ENCODE results near the gene TUBB. TPM values are rescaled to one million over a fixed set of nuclear protein-coding genes. Genes with fewer than 3 reads are reported as not detected.

The TUBB gene
- total and polyA plus RNA-seq, 12 donors, result 144 to 440 (median 189) TPM

DNA sequence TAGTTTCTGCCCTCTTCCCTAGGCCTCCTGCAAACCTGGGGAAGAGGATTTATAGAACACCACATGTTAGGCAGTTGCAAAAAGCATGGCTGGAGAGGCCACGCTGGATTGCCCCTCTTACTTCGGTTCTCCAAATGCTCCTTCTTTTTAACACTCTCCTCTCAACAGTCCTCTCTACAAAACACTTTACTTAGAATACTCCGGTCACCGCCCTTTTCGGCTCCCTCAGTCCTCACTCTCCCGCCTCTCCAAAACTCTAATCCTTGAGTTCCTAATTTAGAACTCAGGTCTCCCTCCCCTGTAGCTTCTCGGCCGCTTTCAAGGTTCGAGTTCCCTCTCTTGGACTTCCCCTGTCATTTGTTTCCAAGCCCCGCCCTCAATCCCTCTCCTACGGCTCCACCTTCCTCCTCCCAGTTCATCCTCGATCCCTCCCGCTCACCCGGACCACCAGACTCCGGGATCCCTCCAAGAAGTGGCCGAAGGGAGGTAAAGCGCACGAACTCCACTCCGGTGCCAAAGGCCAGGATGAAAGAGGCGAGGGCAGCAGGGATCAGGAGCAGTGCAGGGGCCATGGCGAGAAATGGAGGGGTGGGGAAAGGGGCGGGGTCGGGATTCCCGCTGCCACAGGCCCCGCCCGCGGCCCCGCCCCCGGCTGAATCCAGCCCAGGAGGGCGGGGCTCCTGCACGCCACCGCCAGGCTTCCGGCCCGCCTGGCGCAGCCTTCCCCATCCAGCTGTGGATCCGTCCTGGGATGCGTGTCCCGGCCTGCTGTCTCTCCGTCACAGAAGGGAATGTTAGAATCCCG lies 29.5 kb upstream of the TUBB start, which contains the start of gene NRM:
TSS of gene NRM (minus strand) at position 582 of the 805 bp plus-strand sequence. CDS start at position 572, 10 bp downstream.
- WGBS, 2 donors, result 0% methylated on average over 40 of the region's 40 CpGs
- no peaks in the 10 kb centered on the region for H3K36me3 ChIP-seq
- TF ChIP-seq, protein P1, sequence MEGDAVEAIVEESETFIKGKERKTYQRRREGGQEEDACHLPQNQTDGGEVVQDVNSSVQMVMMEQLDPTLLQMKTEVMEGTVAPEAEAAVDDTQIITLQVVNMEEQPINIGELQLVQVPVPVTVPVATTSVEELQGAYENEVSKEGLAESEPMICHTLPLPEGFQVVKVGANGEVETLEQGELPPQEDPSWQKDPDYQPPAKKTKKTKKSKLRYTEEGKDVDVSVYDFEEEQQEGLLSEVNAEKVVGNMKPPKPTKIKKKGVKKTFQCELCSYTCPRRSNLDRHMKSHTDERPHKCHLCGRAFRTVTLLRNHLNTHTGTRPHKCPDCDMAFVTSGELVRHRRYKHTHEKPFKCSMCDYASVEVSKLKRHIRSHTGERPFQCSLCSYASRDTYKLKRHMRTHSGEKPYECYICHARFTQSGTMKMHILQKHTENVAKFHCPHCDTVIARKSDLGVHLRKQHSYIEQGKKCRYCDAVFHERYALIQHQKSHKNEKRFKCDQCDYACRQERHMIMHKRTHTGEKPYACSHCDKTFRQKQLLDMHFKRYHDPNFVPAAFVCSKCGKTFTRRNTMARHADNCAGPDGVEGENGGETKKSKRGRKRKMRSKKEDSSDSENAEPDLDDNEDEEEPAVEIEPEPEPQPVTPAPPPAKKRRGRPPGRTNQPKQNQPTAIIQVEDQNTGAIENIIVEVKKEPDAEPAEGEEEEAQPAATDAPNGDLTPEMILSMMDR (IDR thresholded peaks at IDR 0.05), result peak in 2 of 9 donors; percentile 3 to 21
- intact Hi-C loops (cut with DNase I), result loop anchor here in 4 of 10 donors (1.0 to 2.0 kb wide), 3 partner anchors 24 to 27 kb away; partner anchors contain the start of gene MDC1 (in 3 of the 4)
- peak within 1 kb of the TSS in 9 of 10 donors; percentile 72 to 100 (median 98) for H3K27ac ChIP-seq
- peaks cover 10 to 44% (median 38%) of the 10 kb centered on the region in 9 donors for H3K4me1 ChIP-seq
- DNase-seq (peak; percentile 92), ATAC-seq (peak; percentile 64 to 75 (median 71))
- H3K9me3 ChIP-seq, result no peaks in the 10 kb centered on the region
- H3K27me3 ChIP-seq, result no peaks in the 10 kb centered on the region
- peak within 1 kb of the TSS; percentile 20 to 68 (median 62) for H3K4me3 ChIP-seq

DNA sequence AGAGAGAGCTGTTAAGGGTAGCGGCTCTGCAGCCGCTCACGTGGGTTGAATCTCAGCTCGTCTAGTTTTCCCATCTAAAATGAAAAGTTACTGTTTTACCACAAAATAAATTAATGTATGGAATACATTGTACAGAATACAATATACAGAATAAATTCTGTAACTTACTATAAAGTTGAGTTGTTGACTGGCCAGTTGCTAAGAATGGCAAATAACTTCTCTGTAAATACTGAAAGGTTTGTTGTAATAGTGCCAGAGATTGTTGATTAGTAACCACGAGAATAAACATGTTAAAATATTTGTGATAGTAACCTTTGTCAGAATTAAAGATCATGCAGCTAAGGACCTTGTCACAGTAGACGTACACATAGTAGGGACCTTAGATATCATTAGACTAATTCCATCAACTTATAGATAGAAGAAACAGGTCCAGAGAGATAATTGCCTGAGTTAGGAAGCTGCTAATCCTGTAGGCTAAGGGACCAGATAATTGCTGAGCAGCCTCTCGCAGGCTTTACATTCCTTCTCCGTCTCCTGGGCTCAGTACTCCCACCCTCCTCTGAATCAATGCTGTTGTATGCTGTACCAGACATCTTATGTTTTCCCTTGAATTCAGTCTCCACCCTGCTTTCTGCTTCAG lies 28.8 kb upstream of the TUBB start:
- WGBS, 2 donors, result 8 to 12% methylated on average over 8 of the region's 8 CpGs
- Histone ChIP-seq H3K27me3 (no peaks in the 10 kb centered on the region), H3K9me3 (no peaks in the 10 kb centered on the region), H3K36me3 (no peaks in the 10 kb centered on the region), H3K4me1 (peaks cover 10 to 39% (median 36%) of the 10 kb centered on the region in 9 donors), H3K4me3 (peak overlapping the region in 9 of 10 donors; percentile 53 to 68 (median 62)), H3K27ac (peak overlapping the region in 9 of 10 donors; percentile 72 to 100 (median 98))
- TF ChIP-seq, protein P1 (IDR thresholded peaks at IDR 0.05), result no peak
- DNase-seq, result no peak
- intact Hi-C loops (cut with DNase I), result loop anchor here in 3 of 10 donors (1.0 to 2.0 kb wide), 3 partner anchors 23 to 26 kb away; partner anchors contain the start of gene MDC1 (in 2 of the 3)
- no peak for ATAC-seq

DNA sequence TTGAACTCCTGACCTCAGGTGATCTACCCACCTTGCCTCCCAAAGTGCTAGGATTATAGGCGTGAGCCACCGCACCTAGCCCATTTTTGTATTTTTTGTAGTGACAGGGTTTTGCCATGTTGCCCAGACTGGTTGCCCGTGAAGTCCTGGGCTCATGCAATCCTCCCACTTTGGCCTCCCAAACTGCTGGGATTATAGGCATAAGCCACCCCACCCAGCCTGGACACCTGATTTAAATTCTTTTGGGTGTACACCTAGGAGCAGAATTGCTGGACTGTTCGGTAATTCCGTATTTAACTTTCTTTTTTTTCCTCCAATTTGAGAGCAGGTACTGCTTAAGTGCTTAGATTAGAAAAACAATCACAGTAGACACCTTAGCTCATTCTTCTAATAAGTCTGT lies 23.7 kb upstream of the TUBB start:
- ATAC-seq (no peak), DNase-seq (no peak)
- Histone ChIP-seq H3K27ac (no peak overlapping the region), H3K36me3 (peaks cover 0 to 32% (median 6%) of the 10 kb centered on the region in 9 donors), H3K27me3 (no peaks in the 10 kb centered on the region), H3K4me3 (no peak overlapping the region), H3K4me1 (peaks cover 0 to 11% (median 3%) of the 10 kb centered on the region in 9 donors), H3K9me3 (no peaks in the 10 kb centered on the region)
- 96 to 99% methylated on average over 5 of the region's 5 CpGs for WGBS, 2 donors
- TF ChIP-seq, protein P1 (IDR thresholded peaks at IDR 0.05), result no peak
- intact Hi-C loops (cut with DNase I), result no loop called here

DNA sequence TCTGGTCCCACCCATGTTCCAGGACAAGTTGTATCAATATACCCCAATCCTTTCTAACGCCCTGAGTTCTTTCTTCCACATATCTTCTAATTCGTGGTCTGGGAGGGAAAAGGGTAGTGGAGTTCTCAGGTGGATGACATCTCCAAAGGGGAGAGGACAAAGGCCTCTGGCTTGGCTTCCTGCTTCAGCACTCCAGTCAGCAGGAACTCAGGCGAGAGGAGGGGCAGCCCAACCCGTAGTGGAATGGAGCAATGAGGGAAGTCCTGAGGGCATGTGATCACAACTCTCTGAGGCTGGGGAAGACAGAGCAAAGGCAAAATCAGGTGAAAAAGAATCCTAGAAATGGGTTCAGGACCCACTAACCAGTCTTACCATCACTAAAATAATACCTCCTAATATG lies 19.8 kb upstream of the TUBB start:
- Histone ChIP-seq H3K27ac (peak overlapping the region in 2 of 10 donors; percentile 3 to 16), H3K4me1 (peaks cover 0 to 14% (median 0%) of the 10 kb centered on the region in 9 donors), H3K9me3 (no peaks in the 10 kb centered on the region), H3K27me3 (no peaks in the 10 kb centered on the region), H3K36me3 (peaks cover 0 to 69% (median 25%) of the 10 kb centered on the region in 9 donors), H3K4me3 (no peak overlapping the region)
- TF ChIP-seq, protein P1 (IDR thresholded peaks at IDR 0.05), result no peak
- ATAC-seq (peak; percentile 59 to 92 (median 75)), DNase-seq (no peak)
- intact Hi-C loops (cut with DNase I), result no loop called here
- 49 to 53% methylated on average over 4 of the region's 4 CpGs for WGBS, 2 donors

Measured in heart right ventricle (tissue), 16 donors.